Hematopoietic multipotent progenitor cell (in vitro differentiated cells): ENCODE results near the gene FJX1. TPM values are rescaled to one million over a fixed set of nuclear protein-coding genes. Genes with fewer than 3 reads are reported as not detected.
A peak's percentile ranks its signal among the peaks of the same experiment; 100 is the strongest.

Experiments
- DNase-seq, 3 donors: peaks; one replicate each; pipeline ENCODE4 v3.0.0-alpha.2; 2011 to 2015; ENCODE audit warnings: low read depth in 2 of 3, low spot score in 2 of 3
- total RNA-seq: library from RNA; depleted of rRNA; stranded (reverse); fragments of >200 nt; gene quantifications from one replicate; pipeline ENCODE4 v1.2.3, GENCODE V29; 2012

FJX1 gene
- total RNA-seq, 1 donor, result 0.54 TPM

GRCh38 chr11:35602979-35603378 is 15.3 kb upstream of the FJX1 start:
- no peak for DNase-seq

GRCh38 chr11:35605706-35606105 is 12.6 kb upstream of the FJX1 start:
- no peak for DNase-seq

GRCh38 chr11:35606206-35606605 is 12.1 kb upstream of the FJX1 start:
- no peak for DNase-seq

GRCh38 chr11:35608502-35608901 is 9.8 kb upstream of the FJX1 start:
- no peak for DNase-seq

- DNase-seq, result no peak
Observed at GRCh38 chr11:35609656-35610055, 8.6 kb upstream of the FJX1 start.

GRCh38 chr11:35610631-35611030 is 7.6 kb upstream of the FJX1 start:
- no peak for DNase-seq

- no peak for DNase-seq
Observed at GRCh38 chr11:35611741-35612140, 6.5 kb upstream of the FJX1 start.

- DNase-seq, result no peak
Observed at GRCh38 chr11:35614939-35615569, 3.2 kb upstream of the FJX1 start.

GRCh38 chr11:35615921-35616900 is 2.0 kb upstream of the FJX1 start:
- DNase-seq, result peak in 2 of 3 donors; percentile 23 to 72

GRCh38 chr11:35617316-35617686 is 959 bp upstream of the FJX1 start:
- DNase-seq, result no peak

GRCh38 chr11:35618497-35619115 is 346 bp downstream of the FJX1 start:
- peak in 1 of 3 donors; percentile 21 for DNase-seq

GRCh38 chr11:35619116-35619854 is 1.0 kb downstream of the FJX1 start:
- DNase-seq, result peak in 1 of 3 donors; percentile 35

GRCh38 chr11:35619855-35620640 is 1.8 kb downstream of the FJX1 start:
- peak in 1 of 3 donors; percentile 21 for DNase-seq

GRCh38 chr11:35620795-35621194 is 2.5 kb downstream of the FJX1 start:
- no peak for DNase-seq

- no peak for DNase-seq
Observed at GRCh38 chr11:35621620-35622019, 3.4 kb downstream of the FJX1 start.

- no peak for DNase-seq
Observed at GRCh38 chr11:35622070-35622469, 3.8 kb downstream of the FJX1 start.

GRCh38 chr11:35623621-35624168 is 5.4 kb downstream of the FJX1 start:
- peak in 1 of 3 donors; percentile 21 for DNase-seq

- DNase-seq, result no peak
Observed at GRCh38 chr11:35624316-35624715, 6.1 kb downstream of the FJX1 start.

GRCh38 chr11:35624781-35625180 is 6.5 kb downstream of the FJX1 start:
- DNase-seq, result no peak

- no peak for DNase-seq
Observed at GRCh38 chr11:35626501-35626900, 8.2 kb downstream of the FJX1 start.
